ENCODE measurements around the gene DNAH1. TPM values are rescaled to one million over a fixed set of nuclear protein-coding genes. Genes with fewer than 3 reads are reported as not detected.

The DNAH1 gene
- total RNA-seq, 1 experiment from 2014 or later, result 3.0 TPM

DNA sequence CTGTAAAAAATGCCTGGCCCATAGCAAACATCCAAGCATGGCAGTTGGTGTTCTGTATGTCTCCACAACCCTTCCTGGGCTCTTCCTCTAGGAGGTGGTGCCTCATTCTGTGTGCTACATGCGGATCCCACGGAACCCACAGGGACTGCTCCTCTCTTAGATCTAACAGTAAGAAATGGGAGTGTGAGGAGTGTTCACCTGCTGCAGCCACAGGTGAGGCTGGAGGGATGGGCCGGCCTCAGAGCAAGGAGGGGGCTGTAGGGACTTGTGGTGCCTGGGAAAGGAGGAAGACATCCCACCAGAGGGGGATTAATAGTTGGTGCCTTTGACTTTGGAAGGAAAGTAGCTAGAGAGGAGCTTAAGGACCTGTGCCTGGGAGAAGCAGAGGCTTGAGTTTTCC lies 106.5 kb downstream of the DNAH1 start:
- TF ChIP-seq, protein P1, sequence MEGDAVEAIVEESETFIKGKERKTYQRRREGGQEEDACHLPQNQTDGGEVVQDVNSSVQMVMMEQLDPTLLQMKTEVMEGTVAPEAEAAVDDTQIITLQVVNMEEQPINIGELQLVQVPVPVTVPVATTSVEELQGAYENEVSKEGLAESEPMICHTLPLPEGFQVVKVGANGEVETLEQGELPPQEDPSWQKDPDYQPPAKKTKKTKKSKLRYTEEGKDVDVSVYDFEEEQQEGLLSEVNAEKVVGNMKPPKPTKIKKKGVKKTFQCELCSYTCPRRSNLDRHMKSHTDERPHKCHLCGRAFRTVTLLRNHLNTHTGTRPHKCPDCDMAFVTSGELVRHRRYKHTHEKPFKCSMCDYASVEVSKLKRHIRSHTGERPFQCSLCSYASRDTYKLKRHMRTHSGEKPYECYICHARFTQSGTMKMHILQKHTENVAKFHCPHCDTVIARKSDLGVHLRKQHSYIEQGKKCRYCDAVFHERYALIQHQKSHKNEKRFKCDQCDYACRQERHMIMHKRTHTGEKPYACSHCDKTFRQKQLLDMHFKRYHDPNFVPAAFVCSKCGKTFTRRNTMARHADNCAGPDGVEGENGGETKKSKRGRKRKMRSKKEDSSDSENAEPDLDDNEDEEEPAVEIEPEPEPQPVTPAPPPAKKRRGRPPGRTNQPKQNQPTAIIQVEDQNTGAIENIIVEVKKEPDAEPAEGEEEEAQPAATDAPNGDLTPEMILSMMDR (IDR thresholded peaks at IDR 0.05; ENCODE audit: unreplicated experiment), result no peak
- Mint-ChIP-seq H3K4me3 (ENCODE audit: unreplicated experiment) (no peak overlapping the region), H3K27ac (ENCODE audit: low read depth, unreplicated experiment) (no peak overlapping the region), H3K27me3 (ENCODE audit: insufficient read depth, unreplicated experiment) (no peaks in the 10 kb centered on the region), H3K4me1 (ENCODE audit: insufficient read depth, unreplicated experiment) (no peaks in the 10 kb centered on the region), H3K9me3 (ENCODE audit: unreplicated experiment) (no peaks in the 10 kb centered on the region), H3K36me3 (ENCODE audit: insufficient read depth, unreplicated experiment) (peaks cover 5% of the 10 kb centered on the region)
- CTCF ChIA-PET, result interaction anchor here (0.6 to 17.8 kb wide), 2 partner anchors 24 to 36 kb away, joined by 3 to 278 read pairs; partner anchors contain the start of gene SEMA3G
- intact Hi-C loops (cut with micrococcal nuclease), result no loop called here
- BruUV-seq (replicated peaks), result no TSS peak
- no peak for DNase-seq (ENCODE audit: unreplicated experiment)
- POLR2A ChIA-PET, result no interaction called here

DNA sequence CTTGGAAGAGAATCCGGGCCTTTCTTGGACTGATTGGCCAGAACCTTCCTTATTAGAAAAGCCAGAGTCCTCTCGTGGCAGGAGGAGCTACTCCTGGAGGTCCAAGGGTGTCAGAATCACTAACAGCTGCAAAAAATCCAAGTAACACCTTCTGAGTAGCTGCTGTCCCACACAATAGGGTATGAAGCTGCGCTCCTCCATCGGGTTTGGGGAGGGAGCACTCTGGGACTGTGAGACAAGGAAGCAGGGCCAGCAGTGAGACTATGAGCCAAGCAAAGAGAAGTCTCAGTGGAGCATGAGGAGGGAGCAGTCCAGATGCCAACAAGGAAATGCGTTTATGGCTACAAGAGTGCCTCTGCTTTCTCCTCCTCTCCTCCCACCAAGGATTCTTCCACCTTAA lies 107.1 kb downstream of the DNAH1 start:
- POLR2A ChIA-PET, result no interaction called here
- no peak overlapping the region for H3K27ac Mint-ChIP-seq (ENCODE audit: low read depth, unreplicated experiment)
- intact Hi-C loops (cut with micrococcal nuclease), result no loop called here
- peaks cover 5% of the 10 kb centered on the region for H3K36me3 Mint-ChIP-seq (ENCODE audit: insufficient read depth, unreplicated experiment)
- DNase-seq (ENCODE audit: unreplicated experiment), result no peak
- no peaks in the 10 kb centered on the region for H3K4me1 Mint-ChIP-seq (ENCODE audit: insufficient read depth, unreplicated experiment)
- no peak overlapping the region for H3K4me3 Mint-ChIP-seq (ENCODE audit: unreplicated experiment)
- CTCF ChIA-PET, result interaction anchor here (0.6 to 17.8 kb wide), 2 partner anchors 23 to 36 kb away, joined by 3 to 278 read pairs; partner anchors contain the start of gene SEMA3G
- peaks cover 4% of the 10 kb centered on the region for H3K27me3 Mint-ChIP-seq (ENCODE audit: insufficient read depth, unreplicated experiment)
- no TSS peak for BruUV-seq (replicated peaks)
- no peaks in the 10 kb centered on the region for H3K9me3 Mint-ChIP-seq (ENCODE audit: unreplicated experiment)
- TF ChIP-seq, protein P1 (IDR thresholded peaks at IDR 0.05; ENCODE audit: unreplicated experiment), result no peak

DNA sequence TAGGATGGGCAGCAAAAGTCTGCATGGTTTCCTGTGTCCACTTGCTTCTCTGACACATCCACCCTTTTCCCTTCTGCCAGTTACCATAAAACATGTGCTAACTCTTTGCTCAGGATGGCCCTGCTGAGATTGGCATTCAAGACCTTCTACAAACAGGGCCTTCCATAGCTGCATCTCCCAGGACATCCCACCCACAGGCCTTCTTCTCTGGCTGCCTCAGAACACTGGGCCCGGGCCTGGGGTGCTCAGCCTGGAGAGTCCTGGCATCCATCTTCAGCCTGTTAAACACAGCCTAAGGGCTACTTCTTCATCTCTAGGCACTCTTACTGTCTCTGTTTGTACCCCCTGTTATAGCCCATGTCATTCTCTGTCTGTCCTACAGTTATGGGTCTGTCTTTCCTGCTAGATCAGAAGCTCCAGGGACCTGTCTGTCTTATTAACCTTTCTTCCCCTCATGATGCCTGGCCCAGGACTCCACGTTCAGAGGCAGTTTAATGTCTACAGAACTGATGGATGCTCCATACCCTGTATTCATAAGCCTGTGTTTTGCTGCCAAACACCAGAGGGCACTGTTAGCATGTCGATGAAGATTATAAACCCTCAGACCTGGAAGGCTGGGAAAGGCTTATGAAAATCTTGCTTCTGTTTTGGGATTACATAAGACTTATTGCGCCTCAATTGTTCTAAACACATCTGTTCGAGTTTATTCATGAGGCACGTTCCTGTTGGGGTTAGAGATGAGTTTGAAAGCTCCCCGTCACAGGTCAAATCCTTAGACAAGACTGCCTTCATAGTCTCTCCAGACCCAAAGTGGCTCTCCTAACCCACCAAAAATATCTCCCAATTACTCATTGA lies 112.3 kb downstream of the DNAH1 start:
- Mint-ChIP-seq H3K27ac (ENCODE audit: low read depth, unreplicated experiment) (no peak overlapping the region), H3K4me1 (ENCODE audit: insufficient read depth, unreplicated experiment) (no peaks in the 10 kb centered on the region), H3K36me3 (ENCODE audit: insufficient read depth, unreplicated experiment) (no peaks in the 10 kb centered on the region), H3K4me3 (ENCODE audit: unreplicated experiment) (no peak overlapping the region), H3K27me3 (ENCODE audit: insufficient read depth, unreplicated experiment) (peaks cover 11% of the 10 kb centered on the region), H3K9me3 (ENCODE audit: unreplicated experiment) (no peaks in the 10 kb centered on the region)
- intact Hi-C loops (cut with micrococcal nuclease), result loop anchor here (1.0 to 2.0 kb wide), 2 partner anchors 19 to 644 kb away; no protein-coding TSS in a partner anchor
- ChIA-PET POLR2A (interaction anchor here (0.6 to 2.3 kb wide), 7 partner anchors 16 to 264 kb away, joined by 3 to 6 read pairs (median 4); partner anchors contain the start of gene SEMA3G), CTCF (interaction anchor here (0.5 to 17.8 kb wide), 23 partner anchors 9 to 1562 kb away, joined by 3 to 278 read pairs (median 4); partner anchors contain the start of gene SEMA3G)
- no TSS peak for BruUV-seq (replicated peaks)
- peak; percentile 83 for DNase-seq (ENCODE audit: unreplicated experiment)
- TF ChIP-seq, protein P1 (IDR thresholded peaks at IDR 0.05; ENCODE audit: unreplicated experiment), result peak; percentile 63

DNA sequence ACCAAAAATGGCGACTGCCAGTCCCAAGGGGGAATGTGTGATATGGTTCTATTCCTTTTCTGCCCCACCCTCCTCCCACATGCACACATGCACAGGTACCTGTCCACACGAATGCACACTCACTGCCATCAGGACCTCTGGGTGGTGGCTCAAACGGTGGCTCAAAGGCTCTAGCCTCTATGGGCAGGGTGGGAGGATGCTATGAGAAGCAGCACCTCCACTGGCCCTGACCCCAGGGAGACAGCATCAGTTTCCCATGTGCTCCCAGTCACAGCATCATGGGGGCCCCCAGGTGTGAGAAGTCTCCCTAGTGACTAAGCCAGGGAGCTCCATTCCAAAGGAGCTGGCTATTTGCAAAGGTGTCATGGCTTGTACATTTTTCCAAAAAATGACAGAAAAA lies 112.9 kb downstream of the DNAH1 start:
- POLR2A ChIA-PET, result interaction anchor here (2.3 kb wide), 1 partner anchor 21 kb away, joined by 6 read pairs; no protein-coding TSS in a partner anchor
- BruUV-seq (replicated peaks), result no TSS peak
- CTCF ChIA-PET, result interaction anchor here (0.6 to 17.8 kb wide), 11 partner anchors 10 to 555 kb away, joined by 3 to 278 read pairs (median 13); partner anchors contain the start of gene SEMA3G
- Mint-ChIP-seq H3K9me3 (ENCODE audit: unreplicated experiment) (no peaks in the 10 kb centered on the region), H3K4me1 (ENCODE audit: insufficient read depth, unreplicated experiment) (peaks cover 4% of the 10 kb centered on the region), H3K27ac (ENCODE audit: low read depth, unreplicated experiment) (no peak overlapping the region), H3K36me3 (ENCODE audit: insufficient read depth, unreplicated experiment) (no peaks in the 10 kb centered on the region), H3K4me3 (ENCODE audit: unreplicated experiment) (no peak overlapping the region), H3K27me3 (ENCODE audit: insufficient read depth, unreplicated experiment) (peaks cover 11% of the 10 kb centered on the region)
- DNase-seq (ENCODE audit: unreplicated experiment), result no peak
- TF ChIP-seq, protein P1 (IDR thresholded peaks at IDR 0.05; ENCODE audit: unreplicated experiment), result no peak
- intact Hi-C loops (cut with micrococcal nuclease), result loop anchor here (2.0 kb wide), 1 partner anchor 644 kb away; no protein-coding TSS in a partner anchor

Data from MCF 10A (cell line).